ENCODE data around the gene ZNF35. TPM values are rescaled to one million over a fixed set of nuclear protein-coding genes. Genes with fewer than 3 reads are reported as not detected.

ZNF35 gene
- 3.4 and 10.6 TPM in 2 replicates for total RNA-seq (ENCODE audit: low replicate concordance)

GRCh38 chr3:44648564-44649229, at the start of gene ZNF35:
Gene ZNF35 (plus strand): TSS chr3:44648732. CDS start chr3:44651068, 2,336 bp downstream.

DNA sequence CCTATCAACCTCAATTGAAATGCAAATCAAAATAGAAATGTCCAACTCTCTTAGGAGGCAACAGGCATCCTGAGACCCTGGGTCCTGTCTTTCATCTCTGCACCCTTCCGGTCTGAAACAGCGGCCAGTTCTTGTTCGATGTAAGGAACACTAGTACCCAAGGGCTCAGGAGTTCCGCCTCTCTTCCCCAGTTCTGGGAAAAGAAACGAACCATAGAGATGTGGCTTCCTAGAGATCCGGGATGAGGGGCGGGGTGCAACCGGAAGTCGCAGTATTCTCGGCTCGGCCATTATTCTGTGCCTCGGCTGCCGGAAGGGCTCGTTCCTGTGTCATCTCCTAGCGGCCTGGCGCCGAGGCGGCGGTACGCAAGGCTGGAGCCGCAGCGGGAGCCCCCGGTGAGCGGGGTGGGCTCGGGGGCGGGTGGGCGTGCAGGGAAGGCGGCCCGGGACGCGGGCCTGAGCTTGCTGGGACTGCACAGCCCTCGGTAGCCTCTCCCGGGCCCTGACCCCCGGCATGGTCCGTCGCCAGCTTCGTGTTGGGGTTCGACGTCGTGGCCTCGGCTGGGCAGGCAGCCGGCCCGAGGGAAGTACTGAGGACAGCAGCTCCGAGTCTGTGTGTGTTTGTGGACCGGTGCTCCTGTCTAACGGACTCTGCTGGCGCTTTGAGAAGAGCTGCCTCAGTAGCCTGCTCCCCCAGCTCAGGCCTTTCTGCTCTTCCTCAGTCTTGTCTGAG, 23.6 kb upstream of the ZNF35 start, which contains the start of gene ZNF197:
TSS of gene ZNF197 (plus strand) at position 288 of the 732 bp plus-strand sequence. CDS start 4,119 bp downstream, outside the sequence.

Other genes starting within 250 kb of the ZNF35 start
- 6.9 and 9.1 TPM in 2 replicates for gene ZNF445, start 171.1 kb upstream of the ZNF35 start, total RNA-seq (ENCODE audit: low replicate concordance)
- 4.6 and 8.3 TPM in 2 replicates for gene ZKSCAN7, start 93.5 kb upstream of the ZNF35 start, total RNA-seq (ENCODE audit: low replicate concordance)
- 0.59 and 1.9 TPM in 2 replicates for gene ZNF660, start 63.8 kb upstream of the ZNF35 start, total RNA-seq (ENCODE audit: low replicate concordance)
- 8.4 and 15.8 TPM in 2 replicates for gene ZNF197, start 23.7 kb upstream of the ZNF35 start, total RNA-seq (ENCODE audit: low replicate concordance)
- 3.0 and 3.9 TPM in 2 replicates for gene ZNF502, start 63.9 kb downstream of the ZNF35 start, total RNA-seq (ENCODE audit: low replicate concordance)
- 3.8 and 5.5 TPM in 2 replicates for gene ZNF501, start 80.9 kb downstream of the ZNF35 start, total RNA-seq (ENCODE audit: low replicate concordance)
- gene KIAA1143, start 112.9 kb downstream of the ZNF35 start, total RNA-seq (ENCODE audit: low replicate concordance) = 9.4 and 14.4 TPM in 2 replicates
- gene KIF15, start 113.1 kb downstream of the ZNF35 start, total RNA-seq (ENCODE audit: low replicate concordance) = 0.70 and 3.5 TPM in 2 replicates
- gene TMEM42, start 213.2 kb downstream of the ZNF35 start, total RNA-seq (ENCODE audit: low replicate concordance) = 13.8 and 19.5 TPM in 2 replicates
- gene TGM4, start 225.9 kb downstream of the ZNF35 start, total RNA-seq (ENCODE audit: low replicate concordance) = 0.15 TPM in 1 of 2 replicates, not detected in the other